Fibroblast of lung (primary cell): ENCODE results near the gene PGAP3.

Source experiments
- EZH2 ChIP-seq: IDR thresholded peaks from 2 replicates; pipeline ENCODE4 v1.5.1; 2012; ENCODE audit warnings: low read length, control low read depth, mild to moderate bottlenecking; ENCODE audit errors: missing control alignments
- TF ChIP-seq, protein P1 (sequence below), 2 donors: IDR thresholded peaks in 1 of 2; conservative IDR thresholded peaks in 1 of 2; 1 replicate in 1 of 2; 2 replicates in 1 of 2; pipeline ENCODE4 v1.5.1; 2011 to 2012; ENCODE audit warnings: low read length in 2 of 2, control low read depth in 1 of 2, inconsistent platforms in 1 of 2, low read depth in 1 of 2, mild to moderate bottlenecking in 1 of 2

DNA sequence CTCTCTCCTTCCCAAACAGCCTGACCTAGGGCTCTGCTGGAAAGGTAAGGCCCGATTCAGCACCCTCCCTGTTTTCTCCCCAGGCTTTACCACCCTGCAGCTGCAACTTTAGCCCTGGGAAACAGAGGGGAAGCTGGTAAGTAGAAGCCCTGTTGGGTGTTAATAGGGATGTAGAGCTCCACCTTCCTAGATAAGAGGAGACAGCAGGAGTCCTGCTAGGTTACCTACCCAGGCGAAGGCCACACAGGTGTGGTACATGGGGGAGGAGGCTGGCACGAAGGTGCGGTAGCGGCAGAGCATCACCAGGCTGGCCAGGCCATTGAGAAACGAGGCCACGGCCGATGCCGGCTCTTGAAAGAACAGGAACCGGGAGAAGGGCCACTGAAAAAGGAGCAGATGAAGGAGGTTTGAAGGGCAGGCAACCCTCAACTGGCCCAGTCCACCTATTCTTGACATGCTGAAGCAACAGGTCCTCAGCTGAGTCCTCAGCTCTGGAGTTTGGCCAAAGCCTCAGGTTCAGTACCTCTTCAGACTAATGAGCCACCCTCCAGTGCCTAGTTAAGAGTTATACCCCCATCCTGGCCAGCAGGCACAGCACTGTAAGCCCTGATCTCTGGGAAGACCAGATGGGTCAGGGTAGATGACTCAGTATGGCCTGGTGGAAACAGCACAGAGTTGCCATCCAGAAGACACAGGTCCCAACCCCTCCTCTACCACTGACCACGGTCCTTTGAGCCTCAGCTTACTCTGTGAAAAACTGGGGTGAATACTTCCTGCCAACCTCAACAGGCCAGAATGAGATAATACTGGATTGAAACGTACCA lies 3.3 kb downstream of the PGAP3 start:
- TF ChIP-seq, protein P1, sequence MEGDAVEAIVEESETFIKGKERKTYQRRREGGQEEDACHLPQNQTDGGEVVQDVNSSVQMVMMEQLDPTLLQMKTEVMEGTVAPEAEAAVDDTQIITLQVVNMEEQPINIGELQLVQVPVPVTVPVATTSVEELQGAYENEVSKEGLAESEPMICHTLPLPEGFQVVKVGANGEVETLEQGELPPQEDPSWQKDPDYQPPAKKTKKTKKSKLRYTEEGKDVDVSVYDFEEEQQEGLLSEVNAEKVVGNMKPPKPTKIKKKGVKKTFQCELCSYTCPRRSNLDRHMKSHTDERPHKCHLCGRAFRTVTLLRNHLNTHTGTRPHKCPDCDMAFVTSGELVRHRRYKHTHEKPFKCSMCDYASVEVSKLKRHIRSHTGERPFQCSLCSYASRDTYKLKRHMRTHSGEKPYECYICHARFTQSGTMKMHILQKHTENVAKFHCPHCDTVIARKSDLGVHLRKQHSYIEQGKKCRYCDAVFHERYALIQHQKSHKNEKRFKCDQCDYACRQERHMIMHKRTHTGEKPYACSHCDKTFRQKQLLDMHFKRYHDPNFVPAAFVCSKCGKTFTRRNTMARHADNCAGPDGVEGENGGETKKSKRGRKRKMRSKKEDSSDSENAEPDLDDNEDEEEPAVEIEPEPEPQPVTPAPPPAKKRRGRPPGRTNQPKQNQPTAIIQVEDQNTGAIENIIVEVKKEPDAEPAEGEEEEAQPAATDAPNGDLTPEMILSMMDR (conservative IDR thresholded peaks at IDR 0.05 in 1 of 2, IDR thresholded peaks at IDR 0.05 in 1 of 2; ENCODE audit: low read depth in 1 of 2, low read length in 2 of 2): no peak
- no peak for TF ChIP-seq EZH2
